OCI-LY3 (cell line): ENCODE data around the gene PFAS.

Experiments used
- H2AFZ ChIP-seq: fragments of 200-600, 300-600 bp; shearing (Covaris generic); 2 replicates; pipeline ENCODE4 v1.6.0; 2014; ENCODE audit warnings: antibody characterized with exemption, low read depth, low read length
- H3K27ac ChIP-seq: fragments of 200-600, 300-600 bp; sonication (generic); 2 replicates; pipeline ENCODE4 v1.5.1; 2014; ENCODE audit warnings: mild to moderate bottlenecking, low read length, moderate library complexity, mixed read lengths
- H3K27me3 ChIP-seq: fragments of 200-600, 300-600 bp; sonication (generic); 2 replicates; pipeline ENCODE4 v1.6.1; 2014; ENCODE audit warnings: low read depth, low read length, mixed read lengths
- H3K36me3 ChIP-seq: fragments of 200-600, 300-600 bp; sonication (generic); replicated peaks from 2 replicates; pipeline ENCODE3; 2014; ENCODE audit warnings: low read depth, low read length, mixed read lengths
- H3K4me1 ChIP-seq: fragments of 300-600, 200-600 bp; sonication (generic); 2 replicates; pipeline ENCODE4 v1.6.1; 2014; ENCODE audit warnings: low read length, mixed read lengths
- H3K4me2 ChIP-seq: fragments of 200-600, 300-600 bp; sonication (generic); 2 replicates; pipeline ENCODE4 v1.6.1; 2014; ENCODE audit warnings: low read length, mixed read lengths
- H3K4me3 ChIP-seq: fragments of 300-600, 200-600 bp; sonication (generic); 2 replicates; pipeline ENCODE4 v1.5.1; 2014; ENCODE audit warnings: antibody characterized with exemption, mild to moderate bottlenecking, low read length, moderate library complexity
- H3K79me2 ChIP-seq: fragments of 300-600, 200-600 bp; shearing (Covaris generic); 2 replicates; pipeline ENCODE4 v1.6.1; 2014; ENCODE audit warnings: mild to moderate bottlenecking, low read length, mixed read lengths
- H3K9ac ChIP-seq: fragments of 300-600, 200-600 bp; shearing (Covaris generic); 2 replicates; pipeline ENCODE4 v1.6.0; 2014; ENCODE audit warnings: mild to moderate bottlenecking, low read length, moderate library complexity
- H3K9me3 ChIP-seq: fragments of 200-600, 300-600 bp; shearing (Covaris generic); 2 replicates; pipeline ENCODE4 v1.6.1; 2014; ENCODE audit warnings: low read length, mixed read lengths; ENCODE audit not compliant: insufficient read depth
- H4K20me1 ChIP-seq: fragments of 200-600, 300-600 bp; sonication (generic); 2 replicates; pipeline ENCODE4 v1.6.1; 2016; ENCODE audit warnings: low read length, mixed read lengths; ENCODE audit not compliant: insufficient read depth
- CTCF ChIP-seq: fragments of 200-600, 300-600 bp; sonication (generic); IDR thresholded peaks from 2 replicates; pipeline ENCODE4 v1.5.1; 2014; ENCODE audit warnings: antibody characterized with exemption, low read length, low read depth
- EZH2phosphoT487 ChIP-seq: fragments of 200-600 bp; shearing (Covaris generic); IDR thresholded peaks from 2 replicates; pipeline ENCODE4 v1.6.1; 2018; ENCODE audit warnings: antibody characterized with exemption, mixed run types, low read depth

PFAS gene

GRCh38 chr17:8220783-8221662 lies 28.1 kb upstream of the PFAS start:
- Histone ChIP-seq H3K4me1 (peaks cover 18% of the 10 kb centered on the region), H3K9me3 (no peaks in the 10 kb centered on the region), H3K36me3 (no peaks in the 10 kb centered on the region), H3K79me2 (no peaks in the 10 kb centered on the region), H4K20me1 (no peaks in the 10 kb centered on the region), H3K4me3 (peak overlapping the region; percentile 100), H3K4me2 (peak overlapping the region; percentile 100), H3K27ac (peak overlapping the region; percentile 96), H3K27me3 (no peaks in the 10 kb centered on the region), H3K9ac (peak overlapping the region; percentile 99), H2AFZ (peak overlapping the region; percentile 90; the same call in 1 of the 2 replicates)
- TF ChIP-seq CTCF = no peak
- no peak for TF ChIP-seq EZH2phosphoT487

GRCh38 chr17:8221663-8222379 lies 27.3 kb upstream of the PFAS start:
- H3K4me1 ChIP-seq = peaks cover 18% of the 10 kb centered on the region
- H3K36me3 ChIP-seq = no peaks in the 10 kb centered on the region
- H3K9ac ChIP-seq = peak overlapping the region; percentile 99
- peak overlapping the region; percentile 89 for H2AFZ ChIP-seq
- no peaks in the 10 kb centered on the region for H3K9me3 ChIP-seq
- H3K4me2 ChIP-seq = peak overlapping the region; percentile 100
- no peak for TF ChIP-seq EZH2phosphoT487
- H3K4me3 ChIP-seq = peak overlapping the region; percentile 100
- no peaks in the 10 kb centered on the region for H4K20me1 ChIP-seq
- no peaks in the 10 kb centered on the region for H3K79me2 ChIP-seq
- H3K27me3 ChIP-seq = no peaks in the 10 kb centered on the region
- H3K27ac ChIP-seq = peak overlapping the region; percentile 96

- Histone ChIP-seq H3K27me3 (no peaks in the 10 kb centered on the region), H3K4me1 (peaks cover 21% of the 10 kb centered on the region), H3K4me3 (peak overlapping the region; percentile 100), H3K36me3 (peaks cover 3% of the 10 kb centered on the region), H3K9ac (peak overlapping the region; percentile 99), H3K79me2 (no peaks in the 10 kb centered on the region), H3K4me2 (peak overlapping the region; percentile 100), H4K20me1 (peaks cover 3% of the 10 kb centered on the region; the same call in 1 of the 2 replicates), H3K27ac (peak overlapping the region; percentile 96), H3K9me3 (no peaks in the 10 kb centered on the region), H2AFZ (no peak overlapping the region)
- TF ChIP-seq CTCF (no peak), EZH2phosphoT487 (no peak)
These were observed 26.8 kb upstream of the PFAS start for GRCh38 chr17:8222380-8222629.

- Histone ChIP-seq H3K27me3 (no peaks in the 10 kb centered on the region), H3K9ac (peak overlapping the region; percentile 99), H3K4me1 (peaks cover 24% of the 10 kb centered on the region), H3K9me3 (no peaks in the 10 kb centered on the region), H2AFZ (0 out of 2 replicates have a peak overlapping the region, but pooled peaks have one; percentile 75), H3K27ac (peak overlapping the region; percentile 96), H3K79me2 (no peaks in the 10 kb centered on the region), H3K4me2 (peak overlapping the region; percentile 100), H3K4me3 (peak overlapping the region; percentile 100), H4K20me1 (peaks cover 3% of the 10 kb centered on the region; the same call in 1 of the 2 replicates), H3K36me3 (peaks cover 7% of the 10 kb centered on the region)
- TF ChIP-seq CTCF (no peak), EZH2phosphoT487 (no peak)
These were observed 26.3 kb upstream of the PFAS start for GRCh38 chr17:8222630-8223355.
